B cell (primary cell): ENCODE data around the gene SPATA3. TPM values are rescaled to one million over a fixed set of nuclear protein-coding genes. Genes with fewer than 3 reads are reported as not detected.

ENCODE experiments used
- ATAC-seq: fragments of 200-7000 bp; cut with Tn5 transposase; one replicate; pipeline ENCODE4 v1.10.0; 2021; ENCODE audit warnings: low read depth, mild to moderate bottlenecking, moderate number of reproducible peaks, moderate library complexity
- CTCF ChIA-PET: fragments of 350-600 bp; sonication (Branson Sonifier 250); formaldehyde crosslinking; loops from one replicate; lab custom pipeline; 2021; ENCODE audit warnings: antibody characterized with exemption, inconsistent platforms; lab: Charles Lee
- POLR2A ChIA-PET: fragments of 350-600 bp; sonication (Branson Sonifier 250); formaldehyde crosslinking; loops from one replicate; lab custom pipeline; 2021; ENCODE audit warnings: antibody characterized with exemption; lab: Charles Lee
- DNase-seq: peaks from one replicate; pipeline ENCODE4 v3.0.0; 2013
- H2AFZ ChIP-seq: 2 replicates; pipeline ENCODE4 v1.6.1; 2012; ENCODE audit warnings: mild to moderate bottlenecking, low read depth, low read length; ENCODE audit not compliant: insufficient read depth, poor library complexity, severe bottlenecking
- H3K27ac ChIP-seq, 2 donors: 1 replicate in 1 of 2; 2 replicates in 1 of 2; pipeline ENCODE4 v1.5.1; 2012 to 2013; ENCODE audit warnings: low read length in 2 of 2, mild to moderate bottlenecking in 2 of 2, moderate library complexity in 1 of 2
- H3K27me3 ChIP-seq, 4 experiments: fragments of 200-600 bp in 1 of 4; sonication (generic) in 1 of 4; replicated peaks in 1 of 4; 1 replicate in 2 of 4; 2 replicates in 2 of 4; pipeline versions ENCODE4 v1.6.1 to v1.7.0; 2013 to 2016; ENCODE audit warnings: low read length in 3 of 4, mild to moderate bottlenecking in 2 of 4, mixed read lengths in 1 of 4, moderate library complexity in 1 of 4; ENCODE audit not compliant: insufficient read depth in 4 of 4, control insufficient read depth in 3 of 4; ENCODE audit errors: control extremely low read depth in 1 of 4
- H3K36me3 ChIP-seq, 2 experiments: replicated peaks in 1 of 2; 1 replicate in 1 of 2; 2 replicates in 1 of 2; pipeline versions ENCODE4 v1.6.1 to v1.7.1; 2013; ENCODE audit warnings: low read length in 1 of 2; ENCODE audit not compliant: insufficient read depth in 2 of 2, control insufficient read depth in 1 of 2; ENCODE audit errors: control extremely low read depth in 1 of 2, extremely low read depth in 1 of 2
- H3K4me1 ChIP-seq, 2 donors: fragments of 200-600 bp in 1 of 2; sonication (generic) in 1 of 2; 1 replicate in 1 of 2; 2 replicates in 1 of 2; pipeline versions ENCODE4 v1.5.1 to v1.6.1; 2013 to 2017; ENCODE audit warnings: low read length in 2 of 2; ENCODE audit not compliant: control insufficient read depth in 2 of 2, insufficient read depth in 2 of 2
- H3K4me2 ChIP-seq: replicated peaks from 2 replicates; pipeline ENCODE3; 2012; ENCODE audit warnings: mild to moderate bottlenecking, low read depth, low read length; ENCODE audit not compliant: poor library complexity, severe bottlenecking
- H3K4me3 ChIP-seq, 5 experiments: fragments of 200-600 bp in 1 of 5; sonication (generic) in 1 of 5; 1 replicate in 3 of 5; 2 replicates in 2 of 5; pipeline versions ENCODE4 v1.5.1 to v1.7.0; 2011 to 2016; ENCODE audit warnings: low read length in 4 of 5, mild to moderate bottlenecking in 4 of 5, low read depth in 2 of 5, control low read depth in 1 of 5, moderate library complexity in 1 of 5; ENCODE audit not compliant: insufficient read depth in 1 of 5; ENCODE audit errors: control extremely low read depth in 1 of 5, extremely low read depth in 1 of 5
- H3K79me2 ChIP-seq: fragments of 200-600 bp; sonication (generic); one replicate; pipeline ENCODE4 v1.6.0; 2016; ENCODE audit warnings: low read length; ENCODE audit not compliant: control insufficient read depth, insufficient read depth
- H3K9ac ChIP-seq: fragments of 200-600 bp; sonication (generic); 2 replicates; pipeline ENCODE4 v1.6.1; 2017; ENCODE audit warnings: mild to moderate bottlenecking, low read length, moderate library complexity
- H3K9me3 ChIP-seq, 3 donors: one replicate each; pipeline versions ENCODE4 v1.6.1 to v1.7.1; 2013; ENCODE audit warnings: low read length in 2 of 3; ENCODE audit not compliant: control insufficient read depth in 2 of 3, insufficient read depth in 1 of 3; ENCODE audit errors: control extremely low read depth in 1 of 3
- H4K20me1 ChIP-seq: 2 replicates; pipeline ENCODE4 v1.6.0; 2012; ENCODE audit warnings: mild to moderate bottlenecking, low read length; ENCODE audit not compliant: insufficient read depth, control insufficient read depth, poor library complexity, severe bottlenecking
- H3K27ac Mint-ChIP-seq: one replicate; pipeline ENCODE4 v1.8.0; 2021; ENCODE audit warnings: mixed read lengths
- H3K27me3 Mint-ChIP-seq: one replicate; pipeline ENCODE4 v1.8.0; 2021; ENCODE audit warnings: mixed read lengths
- H3K4me1 Mint-ChIP-seq: one replicate; pipeline ENCODE4 v1.8.0; 2021; ENCODE audit warnings: mixed read lengths
- H3K4me3 Mint-ChIP-seq: one replicate; pipeline ENCODE4 v1.8.0; 2021; ENCODE audit warnings: mixed read lengths
- H3K9me3 Mint-ChIP-seq: one replicate; pipeline ENCODE4 v1.8.0; 2022; ENCODE audit warnings: mixed read lengths; ENCODE audit not compliant: insufficient read depth
- CTCF ChIP-seq: fragments of 200-600 bp; IDR thresholded peaks from one replicate; pipeline ENCODE4 v1.8.0; 2022; ENCODE audit warnings: antibody characterized with exemption, mild to moderate bottlenecking
- EZH2 ChIP-seq: IDR thresholded peaks from 2 replicates; pipeline ENCODE4 v1.6.1; 2012; ENCODE audit warnings: borderline replicate concordance, low read depth, mild to moderate bottlenecking, moderate library complexity, low read length; ENCODE audit not compliant: insufficient read depth, poor library complexity, severe bottlenecking
- whole genome bisulfite sequencing: methylation state at CpG from one replicate; pipeline ENCODE4 v1.1.5; 2013; ENCODE audit warnings: missing lambda C conversion rate; ENCODE audit not compliant: insufficient coverage; 5-methylcytosine and 5-hydroxymethylcytosine counted together
- intact Hi-C: fragments of 100-400 bp; cut with micrococcal nuclease; formaldehyde crosslinking; loops from one replicate; pipeline ENCODE4 v1.10.0; 2022
- polyA plus RNA-seq: library from polyadenylated mRNA; depleted of rRNA; stranded (reverse); fragments of >200 nt; gene quantifications from 2 replicates; pipeline ENCODE4 v1.2.3, GENCODE V29; 2012
- total RNA-seq, 2 donors: library from RNA; stranded (reverse); fragments of 120-200 nt in 1 of 2; gene quantifications; 1 replicate in 1 of 2; 2 replicates in 1 of 2; pipeline versions ENCODE4 v1.2.3 to v1.2.4, GENCODE V29; 2013 to 2022

The SPATA3 gene
- total and polyA plus RNA-seq, 2 donors (not counting 1 experiment from before 2014, with no cell fraction given), result not detected

DNA sequence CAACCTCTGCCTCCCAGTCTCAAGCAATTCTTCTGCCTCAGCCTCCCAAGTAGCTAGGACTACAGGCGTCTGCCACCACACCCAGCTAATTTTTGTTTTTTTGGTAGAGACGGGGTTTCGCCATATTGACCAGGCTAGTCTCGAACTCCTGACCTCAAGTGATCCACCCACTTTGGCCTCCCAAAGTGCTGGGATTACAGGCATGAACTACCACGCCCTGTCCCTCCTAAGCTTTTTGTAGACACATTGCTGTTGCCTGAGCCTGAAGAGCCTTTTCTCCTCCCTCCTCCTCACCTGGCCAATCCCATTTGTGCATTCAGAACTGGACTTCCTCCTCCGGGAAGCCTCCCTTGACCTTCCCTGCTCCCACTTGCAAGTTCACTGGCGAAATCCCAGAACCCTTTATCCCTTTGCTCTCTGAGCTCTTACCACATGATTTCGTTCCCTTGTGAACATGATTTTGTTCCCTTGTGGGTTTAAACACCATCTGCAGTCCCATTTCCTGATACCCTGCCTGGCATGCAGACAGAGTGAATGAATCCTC lies 44.0 kb downstream of the SPATA3 start:
- peaks cover 0 to 42% (median 16%) of the 10 kb centered on the region in 4 experiments for H3K27me3 ChIP-seq
- DNase-seq, result no peak
- no peak for TF ChIP-seq EZH2
- no peak for TF ChIP-seq CTCF
- no peak overlapping the region for H3K27ac Mint-ChIP-seq
- WGBS, result 93% methylated on average over 5 of the region's 8 CpGs
- no peaks in the 10 kb centered on the region for H4K20me1 ChIP-seq
- peaks cover 3% of the 10 kb centered on the region for H3K4me1 Mint-ChIP-seq
- H3K9ac ChIP-seq, result no peak overlapping the region
- H3K4me1 ChIP-seq, result peaks cover 6 to 9% of the 10 kb centered on the region in 2 donors
- H3K4me3 ChIP-seq, result no peak overlapping the region
- ATAC-seq, result no peak
- no peak overlapping the region for H3K27ac ChIP-seq
- CTCF ChIA-PET, result no interaction called here
- intact Hi-C loops, result no loop called here
- H3K36me3 ChIP-seq, result no peaks in the 10 kb centered on the region
- H3K79me2 ChIP-seq, result no peaks in the 10 kb centered on the region
- no peak overlapping the region for H3K4me3 Mint-ChIP-seq
- no peak overlapping the region for H2AFZ ChIP-seq
- H3K9me3 ChIP-seq, result no peaks in the 10 kb centered on the region
- no peak overlapping the region for H3K4me2 ChIP-seq
- peaks cover 65% of the 10 kb centered on the region for H3K27me3 Mint-ChIP-seq
- POLR2A ChIA-PET, result no interaction called here
- no peaks in the 10 kb centered on the region for H3K9me3 Mint-ChIP-seq

DNA sequence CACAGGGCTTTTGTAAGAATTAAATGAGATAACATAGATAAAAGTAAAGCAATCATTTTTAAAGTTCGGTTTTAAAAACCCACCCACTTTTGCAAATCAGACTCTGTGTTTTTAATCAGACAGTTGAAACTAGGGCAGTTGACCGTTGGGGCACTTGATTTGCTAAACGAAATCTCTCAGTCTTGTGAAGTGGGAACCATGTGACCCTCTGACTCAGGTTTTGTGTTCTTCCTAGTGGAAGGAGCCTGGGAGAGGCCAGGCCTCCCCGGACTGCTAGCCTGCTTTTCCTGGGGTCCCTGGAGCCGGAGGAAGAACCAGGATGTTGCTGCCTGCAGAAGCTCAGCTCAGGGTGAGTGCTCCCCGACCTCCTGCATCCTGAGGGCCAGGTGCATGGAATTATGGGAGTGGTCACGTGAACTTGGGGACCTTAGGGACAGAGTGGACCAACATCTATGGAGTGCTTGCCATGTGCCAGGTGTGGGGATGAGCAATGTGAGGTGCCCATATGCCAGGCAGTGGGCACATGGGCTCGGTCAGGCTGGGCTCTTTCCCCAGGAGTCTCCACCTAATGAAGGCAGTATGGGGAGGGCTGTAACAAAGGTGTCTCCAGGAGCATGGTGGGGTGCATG lies 45.3 kb downstream of the SPATA3 start:
- POLR2A ChIA-PET, result no interaction called here
- no peak overlapping the region for H3K27ac Mint-ChIP-seq
- H3K4me1 Mint-ChIP-seq, result peaks cover 3% of the 10 kb centered on the region
- intact Hi-C loops, result no loop called here
- Histone ChIP-seq H3K36me3 (no peaks in the 10 kb centered on the region), H3K79me2 (no peaks in the 10 kb centered on the region), H4K20me1 (no peaks in the 10 kb centered on the region), H3K9ac (no peak overlapping the region), H2AFZ (no peak overlapping the region), H3K27ac (no peak overlapping the region), H3K27me3 (peaks cover 0 to 37% (median 11%) of the 10 kb centered on the region in 4 experiments), H3K9me3 (no peaks in the 10 kb centered on the region), H3K4me1 (peaks cover 6 to 9% of the 10 kb centered on the region in 2 donors), H3K4me3 (no peak overlapping the region), H3K4me2 (no peak overlapping the region)
- ATAC-seq (no peak), DNase-seq (no peak)
- TF ChIP-seq CTCF, result no peak
- TF ChIP-seq EZH2, result no peak
- no peak overlapping the region for H3K4me3 Mint-ChIP-seq
- peaks cover 56% of the 10 kb centered on the region for H3K27me3 Mint-ChIP-seq
- WGBS, result 80% methylated on average over 4 of the region's 8 CpGs
- CTCF ChIA-PET, result no interaction called here
- no peaks in the 10 kb centered on the region for H3K9me3 Mint-ChIP-seq
